CD4-positive, alpha-beta T cell treated with Interleukin-17A for 4 hours (primary cell): ENCODE measurements around the gene MYLK4.

ENCODE experiments used
- DNase-seq: peaks from one replicate; pipeline ENCODE4 v3.0.0-alpha.2; 2020; ENCODE audit warnings: mixed read lengths

Gene MYLK4

GRCh38 chr6:2693231-2693630 lies 57.5 kb downstream of the MYLK4 start:
- no peak for DNase-seq

DNA sequence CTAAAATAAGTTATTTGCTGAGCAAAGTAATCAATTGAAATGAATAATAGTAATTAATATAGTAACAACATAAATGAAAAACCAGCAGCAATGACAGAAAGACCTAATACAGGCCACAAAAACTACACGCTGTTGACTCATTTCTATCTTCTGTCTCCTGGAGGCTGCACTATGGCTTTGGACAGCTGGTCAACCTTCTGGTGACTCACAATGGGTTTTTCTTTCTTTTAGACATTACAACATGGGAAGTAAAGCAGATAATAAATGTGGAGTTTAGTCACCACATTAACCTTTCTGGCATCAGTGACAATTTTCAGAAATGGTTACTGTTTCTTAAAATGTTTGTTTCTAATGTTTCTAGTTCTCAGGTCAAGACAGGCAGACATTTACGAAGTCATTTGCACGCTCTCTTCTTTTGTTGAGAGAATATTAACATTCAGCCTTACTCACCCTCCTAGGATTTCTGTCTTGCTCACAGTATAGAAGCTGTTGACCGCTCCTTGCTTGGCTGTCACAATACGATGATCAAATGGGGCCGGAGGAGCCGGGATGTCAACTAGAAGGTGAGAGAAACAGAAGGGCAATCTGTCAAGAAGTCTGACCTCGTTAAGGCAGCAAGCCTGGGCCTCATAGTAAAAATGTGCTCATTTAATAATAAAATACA lies 62.2 kb downstream of the MYLK4 start:
- DNase-seq, result no peak

- no peak for DNase-seq
Observed at GRCh38 chr6:2687456-2687855, 63.3 kb downstream of the MYLK4 start.

DNA sequence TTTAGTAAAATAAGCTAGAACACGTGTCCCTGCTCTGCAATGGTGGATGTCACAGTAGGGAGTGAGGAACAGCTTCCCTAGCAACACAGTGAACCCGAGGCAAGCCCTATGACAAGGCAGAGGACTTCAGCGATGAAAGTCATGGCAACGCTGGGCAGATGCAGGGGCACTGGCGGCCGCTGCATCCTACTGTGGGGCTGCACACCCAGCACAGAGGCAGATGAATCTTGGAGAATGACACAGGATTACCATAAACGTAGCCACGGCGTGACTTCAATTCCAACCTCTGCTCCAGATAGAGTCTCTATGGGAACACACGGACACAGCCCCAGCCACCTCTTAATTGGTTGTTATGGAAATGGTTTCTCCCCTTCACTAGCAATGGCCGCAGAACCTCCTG lies 64.2 kb downstream of the MYLK4 start:
- DNase-seq, result no peak

DNA sequence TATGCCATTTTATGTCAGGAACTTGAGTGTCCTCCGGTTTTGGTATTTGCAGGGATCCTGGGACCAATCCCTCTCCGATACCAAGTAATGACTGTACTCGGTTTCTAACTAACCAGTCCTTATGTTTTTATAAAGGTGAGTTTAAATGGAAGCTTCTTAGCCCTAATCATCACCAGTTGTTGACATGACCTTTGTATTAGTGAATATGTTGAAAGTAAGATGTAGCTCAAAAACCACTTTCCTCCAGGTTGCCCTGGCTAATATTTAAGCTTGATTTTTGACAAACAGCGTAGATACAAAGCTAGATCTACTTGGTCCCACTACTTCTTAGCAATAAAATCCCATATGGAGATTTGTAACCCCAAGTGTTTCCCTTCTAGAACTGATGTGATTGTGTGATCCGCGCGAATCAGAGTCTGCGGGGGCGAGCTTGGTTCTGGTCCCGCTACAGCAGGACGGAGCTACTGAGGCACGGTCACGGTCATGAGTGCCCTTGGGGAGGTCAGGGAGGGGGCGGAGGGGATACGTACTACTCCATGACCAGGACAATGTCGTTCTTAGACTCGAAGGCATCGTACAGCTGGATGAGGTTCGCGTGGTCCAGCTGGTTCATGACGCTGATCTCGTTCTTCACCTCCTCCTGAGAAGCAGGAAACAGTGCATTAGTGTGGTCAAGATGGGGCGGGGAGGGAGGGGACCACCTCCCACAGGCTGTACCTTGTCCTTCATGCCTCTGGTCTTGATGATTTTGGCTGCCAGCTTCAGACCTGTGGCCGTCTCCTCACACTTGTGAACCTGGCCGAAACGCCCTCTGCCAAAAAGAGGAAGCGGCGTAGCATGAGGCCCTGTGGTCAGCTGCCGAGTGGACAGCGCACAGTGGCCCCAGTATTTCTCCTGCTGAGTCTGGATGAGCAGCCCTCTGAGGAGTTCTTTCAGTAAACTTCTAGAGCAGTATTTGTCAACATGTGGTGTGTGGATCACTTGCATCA lies 65.7 kb downstream of the MYLK4 start:
- DNase-seq, result no peak

GRCh38 chr6:2684103-2684749 lies 66.5 kb downstream of the MYLK4 start:
- DNase-seq, result no peak

- no peak for DNase-seq
Observed at GRCh38 chr6:2680264-2680922, 70.3 kb downstream of the MYLK4 start.

GRCh38 chr6:2677080-2677593 lies 73.6 kb downstream of the MYLK4 start:
- no peak for DNase-seq

DNA sequence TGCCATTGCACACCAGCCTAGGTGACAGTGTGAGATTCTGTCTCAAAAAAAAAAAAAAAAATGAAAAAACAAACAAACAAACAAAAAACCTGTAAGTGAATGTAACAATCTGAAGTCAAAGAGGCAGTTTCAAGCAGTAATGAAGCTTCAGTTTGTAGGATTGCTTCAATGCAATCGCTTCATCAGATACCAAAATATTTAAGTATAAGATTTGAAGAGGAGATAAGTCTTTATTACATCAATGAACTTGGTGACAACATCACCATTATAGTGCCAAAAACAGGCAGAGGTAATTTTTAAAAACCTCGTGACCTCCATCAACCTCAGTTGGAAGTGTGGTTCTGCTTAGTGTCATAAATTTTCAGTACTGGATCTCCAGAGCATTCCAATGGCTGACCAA lies 74.7 kb downstream of the MYLK4 start:
- no peak for DNase-seq

DNA sequence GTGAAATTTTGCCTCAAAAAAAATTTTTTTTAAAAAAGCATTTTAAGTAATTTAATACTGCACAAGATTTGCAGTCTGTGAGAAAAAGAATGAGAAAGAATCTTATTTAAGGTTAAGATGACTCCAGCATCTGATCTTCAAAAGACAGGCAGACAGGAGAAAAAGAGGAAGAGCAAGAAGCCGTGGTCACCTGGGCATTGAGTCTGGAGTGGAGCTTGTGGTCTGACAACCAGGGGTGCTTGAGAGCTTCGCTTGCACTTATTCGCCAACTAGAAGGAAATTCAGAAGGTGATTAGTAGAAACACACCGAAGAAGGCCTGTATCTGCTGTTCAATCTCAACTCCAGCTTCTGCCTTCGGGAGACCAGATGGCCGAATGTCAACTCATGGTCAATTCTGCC lies 75.9 kb downstream of the MYLK4 start:
- DNase-seq, result no peak

DNA sequence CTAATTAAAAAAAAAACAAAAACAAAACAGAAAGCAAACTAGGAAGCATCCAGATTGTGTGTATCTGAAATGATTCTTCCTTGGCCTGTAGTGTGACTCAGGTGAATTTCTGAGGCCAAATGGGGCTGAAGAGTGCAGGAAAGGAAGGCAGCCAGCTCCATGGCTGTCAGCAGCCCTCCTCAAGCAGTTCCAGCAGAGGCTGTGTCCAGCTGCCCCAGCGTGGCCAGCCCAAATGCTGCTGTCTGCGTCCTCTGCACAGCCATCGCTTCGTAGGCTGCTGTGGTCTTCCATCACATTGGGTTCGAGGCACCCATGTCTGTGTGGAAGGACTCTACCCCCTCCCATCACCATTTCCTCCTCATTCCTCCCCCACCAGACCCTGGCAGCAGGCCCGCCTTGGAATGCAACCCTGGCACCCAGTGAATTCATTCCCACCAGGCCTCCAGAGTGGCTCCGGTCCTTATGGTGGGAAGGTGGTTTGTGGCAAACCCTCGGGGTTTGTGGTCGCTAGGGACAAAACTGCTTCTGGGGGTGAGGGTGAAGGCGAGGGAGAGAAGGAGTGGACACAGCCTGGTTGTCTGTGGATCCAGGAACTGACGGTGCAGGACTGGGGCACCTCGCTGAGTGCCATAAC lies 81.5 kb downstream of the MYLK4 start:
- DNase-seq, result no peak

DNA sequence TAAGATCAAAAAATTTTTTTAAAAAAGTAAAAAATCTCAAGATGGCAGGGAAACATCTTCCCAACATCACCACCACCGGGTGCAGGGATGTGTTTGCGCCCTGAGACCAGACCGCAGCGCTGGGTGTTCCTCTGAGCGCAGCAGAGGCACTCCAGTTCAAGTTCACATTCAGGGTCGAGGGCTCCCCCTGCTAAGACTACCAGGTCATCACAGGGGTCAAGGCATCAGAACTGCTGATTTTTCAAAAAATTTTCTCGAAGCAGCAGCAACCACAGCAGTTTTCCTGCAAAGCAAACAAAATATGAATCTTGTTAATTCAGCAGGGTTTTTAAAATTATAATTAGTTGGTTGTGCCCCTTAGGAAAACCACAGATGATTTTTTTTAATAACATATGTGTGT lies 83.1 kb downstream of the MYLK4 start:
- no peak for DNase-seq

GRCh38 chr6:2666906-2667575 lies 83.7 kb downstream of the MYLK4 start:
- no peak for DNase-seq

DNA sequence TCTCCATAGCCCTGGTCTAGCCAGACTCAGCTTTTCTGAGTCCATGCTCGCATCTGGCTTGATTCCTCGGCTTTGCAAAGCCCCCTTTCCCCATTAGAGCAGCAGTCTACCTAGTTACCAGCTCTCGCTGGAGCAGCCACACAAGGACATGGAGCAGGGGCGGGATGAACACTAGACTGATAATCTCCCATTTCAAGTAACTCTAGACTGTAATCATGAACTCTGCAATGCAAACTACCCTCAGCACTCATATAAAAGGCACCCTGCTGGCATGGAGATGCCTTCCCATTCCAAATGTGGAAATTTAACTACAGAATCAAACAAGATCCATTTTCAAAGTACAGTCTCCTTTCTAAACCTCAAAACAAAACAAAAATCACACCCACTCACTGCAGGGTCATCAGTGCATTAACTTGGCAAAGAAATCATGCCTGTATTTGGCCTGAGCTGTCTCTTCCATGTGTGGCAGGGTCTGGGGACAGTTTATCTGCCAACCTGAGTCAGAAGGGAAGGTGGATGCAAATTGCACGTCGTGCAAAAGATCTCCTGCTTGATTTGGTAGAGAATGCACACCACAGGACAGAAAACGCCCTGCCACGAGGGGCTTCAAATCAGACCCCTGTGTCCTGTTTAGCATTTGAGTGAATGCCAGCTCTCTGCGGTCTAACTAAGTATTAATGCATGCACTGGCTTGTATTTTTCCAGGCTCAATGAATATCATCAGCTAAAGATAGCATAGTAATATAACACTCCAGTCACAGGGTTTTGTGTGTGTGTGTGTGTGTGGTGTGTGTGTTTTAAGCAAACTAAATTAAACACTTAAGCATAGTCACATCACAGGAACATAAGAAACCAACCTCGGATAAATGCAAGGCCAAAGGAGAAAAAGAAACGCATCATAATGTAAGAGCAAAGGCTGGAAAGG lies 85.3 kb downstream of the MYLK4 start:
- no peak for DNase-seq

DNA sequence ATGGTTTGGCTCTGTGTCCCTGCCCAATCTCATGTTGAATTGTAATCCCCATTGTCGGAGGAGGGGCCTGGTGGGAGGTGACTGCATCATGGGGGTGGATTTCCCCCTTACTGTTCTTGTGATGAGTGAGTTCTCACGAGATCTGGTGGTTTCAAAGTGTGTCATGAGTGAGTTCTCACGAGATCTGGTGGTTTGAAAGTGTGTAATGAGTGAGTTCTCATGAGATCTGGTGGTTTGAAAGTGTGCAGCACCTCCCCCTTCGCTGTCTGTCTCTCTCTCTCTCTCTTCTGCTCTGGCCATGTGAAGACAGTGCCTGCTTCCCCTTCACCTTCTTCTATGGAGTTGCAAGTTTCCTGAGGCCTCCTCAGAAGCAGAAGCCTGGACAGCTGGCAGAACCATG lies 87.6 kb downstream of the MYLK4 start:
- DNase-seq, result no peak

GRCh38 chr6:2661651-2662050 lies 89.1 kb downstream of the MYLK4 start:
- DNase-seq, result no peak

- no peak for DNase-seq
Observed at GRCh38 chr6:2659882-2660281, 90.8 kb downstream of the MYLK4 start.

- no peak for DNase-seq
Observed at GRCh38 chr6:2659381-2659780, 91.3 kb downstream of the MYLK4 start.

GRCh38 chr6:2658788-2659187 lies 91.9 kb downstream of the MYLK4 start:
- no peak for DNase-seq

- no peak for DNase-seq
Observed at GRCh38 chr6:2656460-2657079, 94.2 kb downstream of the MYLK4 start.
